HG02943 (cell line): Measurements from ENCODE around the gene MISFA.
A peak's percentile ranks its signal among the peaks of the same experiment; 100 is the strongest.
"Not testable (repeated sequence)": the region's sequence is repeated elsewhere in the genome, so short reads cannot be mapped to it uniquely, and the experiment has no call there.

Experiments used
- ATAC-seq: cut with Tn5 transposase; IDR thresholded peaks from one replicate; pipeline ENCODE4 v1.9.1; 2021; ENCODE audit warnings: mild to moderate bottlenecking, low read depth, moderate library complexity; ENCODE audit not compliant: unreplicated experiment

Gene MISFA

GRCh38 chr11:18599739-18600230 lies at the start of gene MISFA:
MISFA (plus strand) TSS chr11:18599789; CDS start chr11:18599929, 140 bp downstream.
- no peak for ATAC-seq

DNA sequence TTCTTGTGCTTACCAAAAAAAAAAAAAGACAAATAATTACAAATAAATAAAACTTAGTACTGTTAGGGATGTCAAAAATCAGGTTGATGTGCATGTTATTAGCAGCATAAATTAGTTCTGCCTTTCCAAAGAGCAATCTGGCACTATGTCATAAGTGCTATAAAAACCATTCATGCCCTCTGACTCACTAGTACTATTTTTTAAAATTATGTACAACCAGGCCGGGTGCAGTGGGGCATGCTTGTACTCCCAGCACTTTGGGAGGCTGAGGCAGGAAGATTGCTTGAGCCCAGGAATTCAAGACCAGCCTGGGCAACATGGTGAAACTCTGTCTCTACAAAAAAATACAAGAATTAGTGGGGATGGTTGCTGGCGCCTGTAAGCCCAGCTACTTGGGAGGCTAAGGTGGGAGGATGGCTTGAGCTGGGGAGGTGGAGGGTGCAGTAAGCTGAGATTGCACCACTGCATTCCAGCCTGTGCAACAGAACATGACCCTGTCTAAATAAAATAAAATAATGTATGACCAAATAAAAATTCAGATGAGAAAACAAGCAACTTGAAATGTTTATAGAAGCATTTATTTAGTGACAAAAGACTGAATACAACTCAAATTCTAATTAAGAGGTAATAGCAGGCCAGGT lies 36.4 kb upstream of the MISFA start:
- ATAC-seq: no peak

- ATAC-seq: no peak
These were observed 35.4 kb upstream of the MISFA start for GRCh38 chr11:18564149-18564548.

DNA sequence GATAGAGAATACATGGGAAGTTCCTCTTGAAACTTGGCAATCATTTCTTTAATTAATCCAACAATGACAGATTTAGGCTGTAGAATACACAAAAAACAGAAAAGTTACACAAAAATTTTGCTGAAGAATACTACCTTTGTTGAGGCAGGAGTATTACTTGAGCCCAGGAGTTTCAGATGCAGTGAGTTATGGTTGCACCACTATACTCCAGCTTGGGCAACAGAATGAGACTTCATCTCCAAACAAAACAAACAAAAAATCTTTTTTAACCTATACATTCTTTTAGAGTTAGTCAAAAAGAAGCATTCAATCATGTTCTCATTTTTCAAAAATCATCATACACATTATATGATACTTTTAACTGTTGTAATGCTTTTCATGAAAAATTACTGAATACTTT lies 33.2 kb upstream of the MISFA start:
- no peak for ATAC-seq

GRCh38 chr11:18567081-18567480 lies 32.5 kb upstream of the MISFA start:
- ATAC-seq: no peak

- ATAC-seq: no peak
These were observed 24.2 kb upstream of the MISFA start for GRCh38 chr11:18575361-18575760.

DNA sequence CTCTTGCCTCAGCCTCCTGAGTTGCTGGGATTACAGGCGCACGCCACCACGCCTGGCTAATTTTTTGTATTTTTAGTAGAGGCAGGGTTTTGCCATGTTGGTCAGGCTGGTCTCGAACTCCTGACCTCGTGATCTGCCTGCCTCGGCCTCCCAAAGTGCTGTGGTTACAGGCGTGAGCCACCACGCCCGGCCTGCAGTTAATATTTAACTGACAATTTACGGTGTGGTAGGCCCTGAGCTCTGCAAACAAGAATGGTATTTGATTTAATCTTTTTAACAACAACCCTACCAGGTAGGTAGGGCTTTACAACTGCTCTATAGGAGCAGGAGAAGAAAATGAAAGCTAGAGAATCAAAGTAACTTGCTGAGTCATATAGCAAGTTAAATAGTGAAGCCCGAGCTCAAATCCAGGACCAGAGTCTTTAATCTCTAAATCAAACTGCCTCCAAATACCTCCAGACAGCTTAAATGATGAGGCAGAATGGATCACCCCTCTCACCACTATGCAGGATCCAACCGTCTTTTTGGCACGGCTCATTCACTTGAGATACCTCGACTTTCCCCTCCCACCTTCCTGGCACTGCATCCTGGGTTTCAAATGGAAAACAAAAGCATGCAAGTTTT lies 20.5 kb upstream of the MISFA start:
- peak; percentile 71 for ATAC-seq

DNA sequence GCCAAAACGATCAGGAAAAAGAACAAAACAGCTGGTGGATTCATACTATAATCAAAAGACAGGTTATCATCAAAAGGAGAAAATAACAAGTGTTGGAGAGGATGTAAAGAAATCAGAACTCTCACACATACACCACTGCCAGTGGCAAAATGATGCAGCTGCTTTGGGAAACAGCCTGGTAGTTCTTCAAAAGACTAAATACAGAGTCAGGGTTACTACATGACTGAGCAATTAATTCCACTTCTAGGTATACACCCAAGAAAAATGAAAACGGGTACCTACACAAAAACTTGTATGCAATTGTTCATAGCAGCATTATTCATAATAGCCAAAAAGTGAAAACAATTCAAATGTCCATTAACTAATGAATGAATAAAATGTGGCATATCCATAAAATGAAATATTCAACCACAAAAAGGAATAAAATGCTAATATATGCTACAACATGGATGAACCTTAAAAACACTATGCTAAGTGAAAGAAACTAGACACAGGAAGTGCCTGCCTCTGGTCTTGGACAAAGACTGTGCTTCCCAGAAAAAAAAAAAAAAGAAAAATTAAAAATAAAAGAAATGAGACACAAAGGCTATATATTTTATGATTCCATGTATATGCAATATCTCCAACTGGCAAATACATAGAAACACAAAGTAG lies 19.3 kb upstream of the MISFA start:
- ATAC-seq: no peak

DNA sequence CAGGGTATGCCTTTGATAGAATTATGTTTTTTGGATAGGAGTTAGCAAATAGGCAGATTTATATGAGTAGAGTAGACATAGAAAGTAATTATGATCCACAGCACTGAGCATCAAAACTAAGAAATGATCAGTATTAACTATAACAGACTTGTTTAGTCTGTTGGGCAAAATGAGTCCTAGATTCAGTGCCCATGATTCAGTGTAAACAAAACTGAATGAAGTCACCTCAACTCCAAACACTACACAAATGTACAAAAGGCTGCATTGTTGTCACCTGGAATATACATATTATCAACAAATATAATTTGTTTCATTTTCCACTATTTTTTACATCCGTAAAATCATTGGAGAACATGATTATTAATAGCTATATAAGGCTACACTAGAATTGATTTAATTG lies 17.8 kb upstream of the MISFA start:
- ATAC-seq: no peak

- ATAC-seq: no peak
These were observed 11.0 kb upstream of the MISFA start, which contains the start of gene UEVLD for GRCh38 chr11:18588297-18589252. UEVLD (minus strand) TSS chr11:18588734; CDS start chr11:18588654, 80 bp downstream.

DNA sequence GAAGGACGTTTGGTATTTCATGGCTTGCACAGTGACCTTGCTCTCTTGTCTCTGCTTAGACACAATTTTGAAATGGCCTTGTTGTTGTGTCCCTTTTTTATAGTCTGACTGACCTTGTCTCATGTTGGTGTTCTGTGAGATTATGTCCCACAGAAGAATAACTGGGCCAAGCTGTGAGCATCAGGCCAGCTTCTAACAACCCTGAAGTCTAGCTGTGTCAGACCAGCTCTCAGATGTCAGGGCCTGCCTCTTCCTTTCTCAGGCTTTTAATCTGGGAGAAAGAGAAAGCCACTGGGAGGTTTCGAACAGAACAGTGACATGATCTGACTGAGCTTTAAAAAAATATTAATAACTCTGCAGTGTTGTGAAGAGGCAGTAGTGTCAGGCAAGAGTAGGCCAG lies 9.0 kb upstream of the MISFA start:
- no peak for ATAC-seq

DNA sequence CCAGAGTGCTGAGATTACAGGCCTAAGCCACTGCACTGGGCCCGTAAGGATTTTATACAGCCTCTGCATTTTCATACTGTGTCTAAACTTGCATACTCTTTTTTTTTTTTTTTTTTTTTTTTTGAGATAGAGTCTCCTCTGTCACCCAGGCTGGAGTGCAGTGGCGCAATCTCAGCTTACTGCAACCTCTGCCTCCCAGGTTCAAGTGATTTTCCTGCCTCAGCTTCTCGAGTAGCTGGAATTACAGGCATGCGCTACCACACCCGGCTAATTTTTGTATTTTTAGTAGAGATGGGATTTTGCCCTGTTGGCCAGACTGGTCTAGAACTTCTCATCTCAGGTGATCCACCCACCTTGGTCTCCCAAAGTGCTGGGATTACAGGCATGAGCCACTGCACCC lies 5.5 kb upstream of the MISFA start:
- not testable (repeated sequence) for ATAC-seq

GRCh38 chr11:18594999-18595749 lies 4.4 kb upstream of the MISFA start:
- no peak for ATAC-seq

DNA sequence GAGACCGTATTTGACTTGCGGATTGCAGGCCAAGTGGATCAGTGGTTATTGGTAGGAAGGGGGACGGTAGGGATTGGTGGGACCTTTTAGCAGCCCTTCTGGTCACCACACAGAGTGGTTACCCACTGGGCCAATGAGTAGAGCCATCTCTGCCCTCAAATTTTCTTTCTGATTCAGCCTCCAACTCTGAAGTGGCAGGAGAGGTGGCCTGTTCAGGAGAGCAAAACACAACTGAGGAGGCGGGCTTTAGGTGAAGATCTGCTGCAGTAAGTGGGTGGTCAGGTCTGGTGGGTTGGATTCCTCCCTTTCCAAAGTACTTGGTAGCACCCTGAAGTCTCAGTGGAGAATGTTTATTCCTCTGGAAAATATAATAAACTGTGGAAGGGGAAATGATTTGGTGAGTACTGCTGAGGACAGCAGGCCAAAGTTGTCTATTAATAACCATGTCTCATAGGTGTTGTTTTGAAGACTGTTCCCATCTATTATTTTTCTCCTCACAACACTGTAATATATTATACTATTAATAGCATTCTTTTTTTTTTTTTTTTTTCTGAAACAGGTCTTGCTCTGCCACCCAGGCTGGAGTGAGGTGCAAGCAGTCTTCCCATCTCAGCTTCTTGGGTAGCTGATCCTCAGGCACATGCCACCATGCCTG lies 1.5 kb downstream of the MISFA start:
- no peak for ATAC-seq

DNA sequence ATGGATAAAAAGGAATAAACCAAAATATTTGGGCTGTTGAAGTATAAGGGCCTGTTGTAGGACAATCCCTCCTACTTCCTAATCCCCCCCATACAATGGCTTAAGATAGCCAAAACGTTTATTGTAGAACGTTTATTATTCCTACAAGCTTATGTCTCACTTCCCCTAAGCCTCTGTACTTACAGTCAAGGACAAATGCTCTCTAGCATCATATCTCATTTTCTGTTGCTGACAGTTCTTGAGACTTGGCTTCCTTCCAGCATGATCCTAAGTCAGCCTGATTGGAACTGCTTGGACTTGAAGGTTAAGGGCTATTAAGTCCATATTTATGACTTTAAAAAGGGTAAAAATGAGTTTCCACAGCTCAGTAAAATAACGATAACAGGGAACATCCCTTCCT lies 8.8 kb downstream of the MISFA start:
- ATAC-seq: no peak

- no peak for ATAC-seq
These were observed 11.6 kb downstream of the MISFA start for GRCh38 chr11:18611196-18611595.

GRCh38 chr11:18612394-18612793 lies 12.8 kb downstream of the MISFA start:
- ATAC-seq: no peak

DNA sequence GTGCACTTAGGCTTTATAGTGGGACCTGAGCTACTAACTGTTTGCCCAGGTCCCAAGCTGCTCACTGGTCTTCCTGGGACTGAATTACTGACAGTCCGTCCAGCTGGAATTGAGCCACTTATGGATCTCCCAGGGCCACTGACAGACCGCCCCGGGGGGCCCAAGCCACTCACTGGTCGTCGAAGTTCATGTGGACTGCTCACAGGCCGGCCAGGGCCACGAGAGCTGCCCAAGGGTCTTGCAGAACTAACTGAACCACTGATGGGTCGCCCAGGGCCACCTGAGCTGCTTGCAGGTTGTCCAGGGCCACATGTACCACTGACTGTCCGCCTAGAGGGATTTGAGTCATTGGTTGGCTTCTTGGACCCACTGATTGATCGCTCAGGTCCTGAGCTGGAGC lies 15.1 kb downstream of the MISFA start:
- no peak for ATAC-seq

GRCh38 chr11:18615628-18616392 lies 16.2 kb downstream of the MISFA start:
- ATAC-seq: peak; percentile 80
